Right cardiac atrium (tissue), 5 donors: ENCODE data around the gene MNX1. TPM values are rescaled to one million over a fixed set of nuclear protein-coding genes. Genes with fewer than 3 reads are reported as not detected.

Experiments used
- ATAC-seq, 2 donors: fragments of 200-7000 bp; cut with Tn5 transposase; one replicate each; pipeline versions ENCODE4 v1.8.0 to v1.9.1; 2020; ENCODE audit warnings: moderate library complexity in 2 of 2, mild to moderate bottlenecking in 1 of 2
- DNase-seq, 3 donors: peaks; one replicate each; pipeline ENCODE4 v3.0.0-alpha.2; 2020
- H3K27ac ChIP-seq: one replicate; pipeline ENCODE4 v1.5.1; 2013; ENCODE audit warnings: mild to moderate bottlenecking, low read length, control low read depth, moderate library complexity
- H3K27me3 ChIP-seq: one replicate; pipeline ENCODE4 v1.6.1; 2013; ENCODE audit not compliant: control insufficient read depth, insufficient read depth
- H3K4me1 ChIP-seq: one replicate; pipeline ENCODE4 v1.6.1; 2013; ENCODE audit warnings: low read length; ENCODE audit not compliant: control insufficient read depth, insufficient read depth
- H3K4me3 ChIP-seq: one replicate; pipeline ENCODE4 v1.5.1; 2013; ENCODE audit warnings: low read length, control low read depth
- H3K9me3 ChIP-seq: one replicate; pipeline ENCODE4 v1.6.1; 2013; ENCODE audit warnings: low read length; ENCODE audit not compliant: control insufficient read depth
- WGBS: extraction: QIAGEN DNeasy Blood & Tissue Kit; methylation state at CpG from one replicate; pipeline ENCODE4 v1.1.7; 2013; 5-methylcytosine and 5-hydroxymethylcytosine counted together
- intact Hi-C, 4 donors: fragments of 100-400 bp; cut with DNase I; formaldehyde crosslinking; loops; one replicate each; pipeline versions ENCODE4 v1.11.0 to v1.14.0; 2022 to 2023
- polyA plus RNA-seq: library from polyadenylated mRNA; stranded (reverse); fragments of 200-250 nt; gene quantifications from one replicate; pipeline ENCODE4 v1.2.3, GENCODE V29; 2013
- total RNA-seq, 4 donors: library from RNA; stranded (reverse); fragmentation: NEBNext Ultra II Directional; extraction: Animal tissue kit (Norgen Biotek cat#: 25700); gene quantifications; one replicate each; pipeline ENCODE4 v1.2.1, GENCODE V29; 2021
- donor health status: healthy with polysubstance abuse.
- donor health status: DM: no; HTN: yes; CAD: no.
- donor health status: DM: no; HTN: no; CAD: no.
- donor health status: DM: no; HTN: yes; CAD: no; lungs with severe emphysema.
- donor health status: DM: yes; HTN: yes; CAD: no.

The MNX1 gene
- total and polyA plus RNA-seq, 5 donors = not detected

DNA sequence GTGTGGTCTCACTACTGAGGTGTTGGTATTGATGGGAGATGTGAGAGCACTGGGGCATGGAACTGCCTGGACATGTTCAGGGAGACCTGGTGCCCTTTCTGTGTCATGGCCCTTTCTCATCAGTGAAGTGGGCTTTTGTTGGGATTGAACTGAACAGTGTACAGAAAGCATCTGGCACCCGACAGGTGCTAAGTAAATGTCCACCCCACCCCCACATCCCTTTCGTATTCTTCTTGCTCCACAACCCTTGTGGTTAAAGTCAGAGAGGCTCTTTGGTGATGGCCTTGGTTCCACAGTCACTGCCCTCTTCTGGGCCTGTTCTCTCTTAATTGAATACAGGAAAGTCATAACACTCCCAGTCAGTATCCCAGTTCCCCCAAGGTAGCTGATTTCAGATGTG, 55.5 kb downstream of the MNX1 start:
- Histone ChIP-seq H3K27me3 (no peaks in the 10 kb centered on the region), H3K4me3 (no peak overlapping the region), H3K9me3 (no peaks in the 10 kb centered on the region), H3K4me1 (peaks cover 4% of the 10 kb centered on the region), H3K27ac (no peak overlapping the region)
- 84% methylated on average over 2 of the region's 2 CpGs for WGBS
- intact Hi-C loops = no loop called here
- no peak for DNase-seq
- no peak for ATAC-seq

Other genes with a start within 250 kb of the MNX1 start
- 10 to 100 TPM; 45.3 to 48.7 (median 46.6) TPM for gene LMBR1, start 117.5 kb downstream of the MNX1 start, total RNA-seq
- gene LMBR1, start 117.5 kb downstream of the MNX1 start, polyA plus RNA-seq = 8.1 TPM
- gene NOM1, start 61.0 kb downstream of the MNX1 start, total RNA-seq = 10 to 100 TPM in 1 of 4 donors, 1 to 10 TPM in 3; 6.5 to 10.6 (median 7.7) TPM
- 5.6 TPM for gene NOM1, start 61.0 kb downstream of the MNX1 start, polyA plus RNA-seq
- 10 to 100 TPM; 47.4 to 59.7 (median 54.8) TPM for gene UBE3C, start 128.3 kb upstream of the MNX1 start, total RNA-seq
- 22.0 TPM for gene UBE3C, start 128.3 kb upstream of the MNX1 start, polyA plus RNA-seq